Stimulated activated naive CD8-positive, alpha-beta T cell treated with anti-CD3 and anti-CD28 coated beads, Interleukin-15, Interleukin-2, amounts not matched to agents 100 U/mL and 50 U/mL, for 24 hours (primary cell): Measurements from ENCODE around the gene WNK2.

Experiments
- ATAC-seq: fragments of 150-1000 bp; cut with Tn5 transposase; one replicate; pipeline ENCODE4 v1.10.0; 2021
- DNase-seq: peaks from one replicate; pipeline ENCODE4 v3.0.0; 2021

WNK2 gene

DNA sequence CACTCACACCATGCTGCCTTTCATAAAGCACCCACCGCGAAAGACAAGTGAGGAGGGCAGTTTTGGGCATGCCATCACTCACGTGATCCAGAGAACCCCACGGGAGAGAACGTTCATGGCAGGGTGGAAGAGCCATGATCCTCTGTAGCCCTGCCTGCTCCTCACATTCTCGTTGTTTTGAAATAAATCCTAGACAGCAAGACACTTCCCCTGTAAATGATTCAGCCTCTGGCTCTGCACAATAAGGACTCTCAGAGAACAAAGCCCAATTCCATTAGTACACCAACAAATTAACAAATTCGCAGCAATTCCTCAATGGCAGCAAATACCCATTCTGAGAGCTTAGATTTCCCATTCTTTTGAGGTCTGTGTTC, 71.5 kb downstream of the WNK2 start:
- DNase-seq (no peak), ATAC-seq (no peak)

DNA sequence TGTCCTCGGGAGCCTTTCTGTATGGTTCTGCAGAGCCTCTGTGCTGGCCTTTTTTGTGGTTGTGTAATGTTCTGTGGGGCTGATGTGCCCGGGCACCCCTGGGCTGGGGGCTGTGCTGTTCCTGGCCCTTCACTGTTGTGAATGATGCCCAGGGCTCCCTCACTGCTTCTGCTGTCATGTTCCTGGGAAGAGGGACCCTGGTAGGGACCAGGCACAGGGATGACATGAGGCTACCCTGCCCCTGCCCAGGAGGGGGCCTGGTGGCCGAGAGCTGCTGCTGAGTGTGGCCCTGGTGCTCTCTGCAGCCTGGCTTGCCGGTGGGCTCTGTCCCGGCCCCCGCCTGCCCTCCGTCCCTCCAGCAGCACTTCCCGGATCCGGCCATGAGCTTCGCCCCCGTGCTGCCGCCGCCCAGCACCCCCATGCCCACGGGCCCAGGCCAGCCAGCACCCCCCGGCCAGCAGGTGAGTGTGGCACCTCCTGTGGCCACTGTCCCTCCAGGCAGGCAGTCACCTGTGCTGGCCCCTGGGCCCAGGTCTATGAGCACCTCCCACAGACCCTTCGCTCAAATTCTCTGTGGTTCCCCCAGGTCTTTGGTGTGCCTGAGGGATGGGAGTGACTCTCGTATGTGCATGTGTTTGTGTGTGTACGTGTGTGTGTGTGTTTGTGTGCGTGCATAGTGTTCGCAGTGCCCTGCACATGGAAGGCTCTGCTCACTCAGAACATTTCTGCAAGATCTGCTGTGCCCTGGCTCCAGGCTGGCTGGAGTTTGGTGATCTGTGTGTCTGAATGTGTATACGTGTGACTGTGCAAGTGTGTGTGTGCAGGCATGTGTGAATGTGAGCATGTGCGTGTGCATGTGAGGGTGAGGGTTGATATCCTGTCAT, 72.3 kb downstream of the WNK2 start:
- peak; percentile 1 for DNase-seq
- ATAC-seq, result peak; percentile 20

DNA sequence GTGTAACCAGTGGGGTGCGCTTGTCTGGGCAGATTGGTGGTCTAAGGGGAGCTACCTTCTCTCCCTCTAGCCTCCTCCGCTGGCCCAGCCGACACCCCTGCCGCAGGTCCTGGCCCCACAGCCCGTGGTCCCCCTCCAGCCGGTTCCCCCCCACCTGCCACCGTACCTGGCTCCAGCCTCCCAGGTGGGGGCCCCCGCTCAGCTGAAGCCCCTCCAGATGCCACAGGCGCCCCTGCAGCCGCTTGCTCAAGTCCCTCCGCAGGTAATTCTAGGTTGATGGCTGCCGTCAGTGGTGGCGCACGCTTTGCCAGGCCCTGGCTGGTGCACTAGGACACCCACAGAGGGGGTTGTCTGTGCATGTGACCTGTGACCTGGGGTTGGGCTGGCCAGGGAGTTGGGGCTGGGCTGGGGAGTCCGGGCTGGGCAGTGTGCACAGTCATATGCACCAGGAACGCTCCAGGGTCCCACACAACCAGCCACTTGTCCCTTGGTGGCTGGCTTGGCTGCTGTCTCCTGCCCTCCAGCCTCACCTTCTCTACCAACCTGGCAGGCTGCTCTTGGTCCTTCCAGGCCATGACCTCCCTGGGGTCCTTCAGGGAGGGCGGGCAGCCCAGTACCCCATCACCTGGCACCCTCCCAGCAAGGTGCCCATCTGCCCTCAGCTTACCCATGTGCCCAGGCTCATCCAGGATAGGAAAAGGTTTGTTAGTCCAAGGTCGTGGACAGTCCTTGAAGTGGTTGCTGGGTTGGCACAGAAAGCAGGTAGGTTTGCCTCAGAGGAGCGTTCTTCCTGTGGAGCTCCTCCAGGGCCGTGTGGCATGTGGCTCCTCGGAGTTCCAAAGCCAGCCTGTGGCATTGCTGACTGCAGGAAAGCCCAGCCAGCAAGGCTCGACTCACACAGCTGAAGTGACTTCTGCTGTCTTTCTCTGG, 73.2 kb downstream of the WNK2 start:
- no peak for ATAC-seq
- no peak for DNase-seq

DNA sequence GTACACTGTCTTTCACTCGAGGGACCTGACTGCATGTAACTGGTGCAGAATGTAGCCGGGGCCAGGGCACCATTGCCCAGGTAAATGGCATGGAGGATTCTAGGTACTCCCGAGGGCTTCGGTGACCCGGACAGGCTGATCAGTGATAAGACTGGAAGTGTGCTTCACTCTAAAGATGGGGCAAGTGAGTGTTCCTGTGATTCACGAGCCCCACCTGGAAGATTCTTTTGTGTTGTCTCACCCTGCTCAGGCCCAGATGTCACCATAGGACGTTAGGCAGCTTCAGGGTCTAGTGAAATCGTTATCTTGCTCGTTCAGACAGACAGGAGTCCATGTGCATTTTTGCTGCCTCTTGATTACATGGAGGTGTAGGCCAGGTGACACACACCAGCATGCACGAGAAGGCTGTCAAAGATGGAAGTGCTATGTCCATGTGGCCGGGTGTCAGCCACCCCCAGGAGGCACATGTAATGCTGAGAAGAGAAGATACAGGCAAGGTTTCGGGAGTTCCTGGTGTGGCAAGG, 73.9 kb downstream of the WNK2 start:
- DNase-seq, result no peak
- no peak for ATAC-seq

DNA sequence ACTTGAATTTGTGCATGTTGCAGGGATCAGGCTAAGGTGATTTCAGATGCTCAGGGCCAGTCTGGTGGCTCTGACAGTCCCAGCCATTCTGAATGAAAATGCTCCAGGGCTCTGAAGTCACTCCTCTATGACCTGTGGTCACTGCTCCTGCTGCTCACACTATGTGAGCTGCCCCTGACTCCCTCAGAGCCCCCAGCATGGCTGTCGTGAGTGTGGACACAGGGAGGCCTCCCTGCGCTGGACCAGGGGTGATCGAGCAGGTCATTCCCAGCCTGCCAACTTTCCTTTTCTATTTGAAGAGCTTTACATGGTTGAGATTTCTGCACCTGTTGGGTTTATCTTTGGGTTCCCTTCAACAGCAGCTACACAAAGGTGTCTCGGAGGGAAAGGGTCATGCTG, 74.5 kb downstream of the WNK2 start:
- no peak for ATAC-seq

DNA sequence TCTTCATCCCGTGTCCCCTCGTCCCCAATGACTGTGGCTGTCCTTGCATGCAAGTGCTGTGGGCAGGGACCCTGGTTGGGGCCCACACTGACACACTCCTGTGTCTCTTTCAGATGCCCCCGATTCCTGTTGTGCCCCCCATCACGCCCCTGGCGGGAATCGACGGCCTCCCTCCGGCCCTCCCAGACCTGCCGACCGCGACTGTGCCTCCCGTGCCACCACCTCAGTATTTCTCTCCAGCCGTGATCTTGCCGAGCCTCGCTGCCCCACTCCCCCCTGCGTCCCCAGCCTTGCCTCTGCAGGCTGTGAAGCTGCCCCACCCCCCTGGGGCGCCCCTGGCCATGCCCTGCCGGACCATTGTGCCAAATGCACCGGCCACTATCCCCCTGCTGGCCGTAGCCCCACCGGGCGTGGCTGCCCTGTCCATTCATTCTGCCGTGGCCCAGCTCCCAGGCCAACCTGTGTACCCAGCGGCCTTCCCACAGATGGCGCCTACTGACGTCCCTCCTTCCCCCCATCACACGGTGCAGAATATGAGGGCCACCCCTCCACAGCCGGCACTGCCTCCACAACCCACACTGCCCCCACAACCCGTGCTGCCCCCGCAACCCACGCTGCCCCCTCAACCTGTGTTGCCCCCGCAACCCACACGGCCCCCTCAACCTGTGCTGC, 75.0 kb downstream of the WNK2 start:
- ATAC-seq (no peak), DNase-seq (no peak)

More for the DNA sequence above, 74.5 kb downstream of the WNK2 start:
- DNase-seq, result no peak

DNA sequence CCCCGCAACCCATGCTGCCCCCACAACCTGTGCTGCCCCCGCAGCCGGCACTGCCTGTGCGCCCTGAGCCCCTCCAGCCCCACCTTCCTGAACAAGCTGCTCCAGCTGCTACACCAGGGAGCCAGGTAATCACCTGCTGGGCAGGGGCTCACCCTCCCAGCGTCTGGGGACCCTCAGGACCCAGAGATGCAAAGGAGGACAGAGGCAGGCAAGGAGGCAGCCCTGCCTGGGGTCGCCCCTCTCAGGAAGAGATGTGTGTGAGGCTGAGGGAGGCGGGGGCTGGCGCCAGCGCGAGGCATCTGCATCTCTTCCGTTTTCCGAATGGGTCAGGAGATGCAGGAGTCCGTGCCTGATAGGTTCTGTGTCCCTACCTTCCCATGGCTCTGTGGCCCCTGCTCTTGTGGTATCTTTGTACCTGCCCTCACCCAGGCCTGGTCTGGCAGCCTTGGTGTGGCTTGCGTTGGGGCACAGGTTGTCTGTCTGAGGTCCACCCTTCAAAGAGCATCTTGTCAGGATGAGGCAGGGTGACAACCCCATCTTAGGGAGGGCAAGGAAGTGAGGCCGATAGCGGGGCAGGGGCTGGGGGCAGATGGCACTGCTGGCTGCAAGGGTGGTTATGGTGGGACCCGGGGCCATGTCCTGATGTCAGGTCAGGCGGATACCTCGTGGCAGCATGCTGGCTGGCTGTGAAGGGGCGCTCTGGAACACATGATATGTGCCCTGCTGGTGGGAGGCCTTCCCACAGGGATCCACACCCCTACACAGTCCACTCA, 75.7 kb downstream of the WNK2 start:
- ATAC-seq (no peak), DNase-seq (no peak)

DNA sequence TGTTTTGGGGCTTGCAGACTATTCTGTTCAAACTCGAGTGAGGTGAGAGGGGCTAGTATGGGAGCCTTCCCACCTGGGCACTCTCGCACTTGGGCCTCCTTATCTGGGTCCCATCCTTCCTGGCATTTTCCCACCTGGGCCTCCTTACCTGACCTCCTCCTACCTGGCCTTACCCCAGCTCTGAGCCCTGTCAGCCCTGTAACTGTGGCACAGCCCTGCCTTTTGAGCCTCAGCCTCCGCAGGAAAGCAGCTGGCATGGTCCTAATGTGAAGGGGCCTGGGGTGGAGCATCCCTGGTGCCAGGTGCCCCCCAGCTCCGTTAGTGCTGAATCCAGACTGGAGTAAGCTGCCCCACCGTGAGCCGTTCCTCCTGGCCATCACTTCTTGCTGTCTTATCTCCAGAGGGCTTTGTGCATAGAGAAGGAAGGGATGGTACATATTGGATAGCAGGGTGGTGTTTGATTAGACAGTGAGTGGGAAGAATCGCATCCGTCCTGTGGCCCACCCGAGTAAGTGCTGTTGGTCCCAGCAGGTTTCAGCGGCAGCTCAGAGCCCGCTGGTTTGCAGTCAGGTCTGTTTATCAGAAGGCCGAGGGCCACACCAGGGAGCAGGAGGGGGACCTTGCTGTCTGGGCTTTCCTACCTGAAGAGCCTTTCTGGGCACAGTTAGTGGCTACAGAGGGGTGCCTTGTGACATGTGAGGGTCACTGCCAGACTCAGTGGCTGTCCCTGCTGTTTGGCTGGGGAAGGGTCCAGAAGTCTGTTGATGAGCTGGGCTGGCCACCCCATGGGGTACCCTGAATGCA, 76.5 kb downstream of the WNK2 start:
- ATAC-seq (no peak), DNase-seq (no peak)

DNA sequence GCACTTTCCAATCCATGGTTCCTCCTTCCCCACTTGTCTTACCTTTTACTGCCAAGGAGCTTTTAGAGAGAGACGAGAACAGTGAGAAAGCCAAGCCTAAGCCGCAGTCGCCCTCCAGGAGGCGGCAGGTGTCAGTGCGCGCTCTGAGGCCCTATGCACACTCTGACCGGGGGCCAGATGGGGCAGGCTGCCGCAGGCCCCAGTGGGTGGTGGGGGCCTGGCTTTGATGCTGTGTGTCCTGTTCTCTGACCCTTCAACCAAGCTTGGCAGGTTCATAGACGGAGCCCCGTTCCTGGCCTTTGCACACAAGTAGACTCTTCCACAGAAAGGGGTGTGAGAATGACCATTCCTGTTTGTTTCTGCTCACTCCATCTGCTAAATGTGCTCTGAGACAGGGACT, 77.3 kb downstream of the WNK2 start:
- DNase-seq, result no peak
- ATAC-seq, result no peak

DNA sequence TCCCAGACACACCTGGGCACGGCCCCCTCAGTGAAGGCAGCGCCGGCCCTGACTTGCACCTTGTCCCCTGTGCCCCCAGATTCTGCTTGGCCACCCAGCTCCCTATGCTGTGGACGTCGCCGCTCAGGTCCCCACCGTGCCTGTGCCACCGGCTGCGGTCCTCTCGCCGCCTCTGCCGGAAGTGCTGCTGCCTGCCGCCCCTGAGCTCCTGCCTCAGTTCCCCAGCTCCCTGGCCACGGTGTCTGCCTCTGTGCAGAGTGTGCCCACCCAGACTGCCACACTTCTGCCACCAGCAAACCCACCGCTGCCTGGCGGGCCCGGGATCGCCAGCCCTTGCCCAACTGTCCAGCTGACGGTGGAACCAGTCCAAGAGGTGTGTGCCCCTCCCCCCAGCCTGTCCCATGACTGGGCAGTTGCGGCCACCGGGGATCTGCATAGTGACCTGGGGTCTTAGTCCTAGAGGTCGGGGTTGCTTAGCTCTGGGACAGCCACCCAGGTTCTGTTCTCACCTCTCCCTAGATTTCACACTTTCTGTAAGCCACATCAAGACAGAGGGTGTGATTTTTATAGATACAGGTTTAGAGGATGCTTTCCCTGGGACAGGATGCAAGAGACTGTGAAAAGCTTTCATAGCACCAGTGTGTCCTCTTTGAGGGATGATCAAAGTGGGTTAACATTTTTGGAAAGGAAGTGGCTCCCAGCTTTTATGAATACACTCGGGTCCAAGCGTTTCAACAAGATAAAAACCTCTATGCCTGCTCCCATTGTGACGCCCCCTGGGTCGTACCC, 78.0 kb downstream of the WNK2 start:
- no peak for DNase-seq
- ATAC-seq, result no peak

DNA sequence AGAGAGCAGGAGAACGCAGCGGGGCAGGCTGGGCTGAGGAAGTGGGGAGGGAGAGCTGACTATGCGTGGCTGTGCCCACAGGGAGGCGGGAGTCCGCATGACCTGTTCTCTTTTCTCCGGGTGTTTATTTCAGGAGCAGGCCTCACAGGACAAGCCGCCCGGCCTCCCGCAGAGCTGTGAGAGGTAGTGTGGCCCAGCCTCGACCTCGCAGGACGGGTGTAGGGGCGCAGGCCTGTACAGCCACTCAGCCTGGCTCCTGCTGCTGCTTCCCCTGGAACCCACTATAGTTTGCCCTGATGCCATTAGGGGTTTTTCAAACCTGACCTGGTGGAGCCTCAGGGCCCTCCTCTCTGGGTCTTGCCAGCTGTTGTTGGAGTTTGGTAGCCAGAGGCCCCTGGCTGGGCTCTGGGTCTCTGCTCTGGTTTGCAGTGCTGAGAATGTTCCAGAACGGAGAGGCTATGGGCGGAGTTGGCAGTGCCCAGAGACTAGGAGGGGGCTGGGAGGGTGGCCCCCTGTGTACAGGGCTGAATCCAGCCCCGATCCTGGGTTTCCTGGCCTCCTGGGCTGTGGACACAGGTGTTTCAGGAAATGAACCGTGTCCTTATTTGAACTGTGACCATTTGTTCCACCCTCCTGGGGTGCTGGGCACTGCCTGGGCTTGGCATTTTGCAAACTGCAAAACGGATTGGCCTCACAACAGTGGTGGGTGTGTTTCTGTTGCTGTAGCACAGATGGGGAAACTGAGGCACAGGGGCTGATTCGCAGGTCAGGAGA, 78.8 kb downstream of the WNK2 start:
- ATAC-seq, result no peak

DNA sequence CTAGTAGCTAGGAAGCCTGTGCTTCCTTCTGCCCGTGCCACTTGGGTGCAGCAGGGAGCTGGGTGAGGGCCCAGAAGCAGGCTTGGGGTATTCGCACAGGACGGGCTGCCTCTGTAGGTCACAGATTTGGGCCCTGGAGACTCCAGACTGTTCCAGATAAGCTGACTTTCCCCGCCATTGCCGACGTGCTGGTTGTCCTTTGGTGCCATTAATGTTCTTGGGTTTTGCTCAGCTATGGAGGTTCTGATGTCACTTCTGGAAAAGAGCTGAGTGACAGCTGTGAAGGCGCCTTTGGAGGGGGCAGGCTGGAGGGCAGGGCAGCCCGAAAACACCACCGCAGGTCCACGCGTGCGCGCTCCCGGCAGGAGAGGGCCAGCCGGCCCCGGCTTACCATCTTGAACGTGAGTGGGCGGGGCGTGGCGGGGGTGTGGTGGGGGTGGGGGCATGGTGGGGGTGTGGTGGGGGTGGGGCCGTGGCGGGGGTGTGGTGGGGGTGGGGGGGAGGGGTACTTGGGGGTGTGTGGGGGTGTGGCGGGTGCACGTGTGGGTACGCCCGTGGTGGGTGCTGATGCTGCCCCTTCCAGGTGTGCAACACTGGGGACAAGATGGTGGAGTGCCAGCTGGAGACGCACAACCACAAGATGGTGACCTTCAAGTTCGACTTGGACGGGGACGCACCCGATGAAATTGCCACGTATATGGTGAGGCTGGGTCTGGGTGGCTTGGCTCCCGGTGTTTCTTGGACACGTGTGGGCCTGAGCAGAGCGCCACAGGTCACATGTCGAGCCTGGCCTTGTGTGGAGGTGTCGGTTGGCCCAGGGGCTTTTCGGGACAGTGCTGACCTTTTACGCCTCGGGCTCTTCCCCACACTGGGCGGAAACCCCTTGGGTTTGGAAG, 79.6 kb downstream of the WNK2 start:
- DNase-seq (no peak), ATAC-seq (no peak)

More for the DNA sequence above, 78.8 kb downstream of the WNK2 start:
- no peak for DNase-seq

DNA sequence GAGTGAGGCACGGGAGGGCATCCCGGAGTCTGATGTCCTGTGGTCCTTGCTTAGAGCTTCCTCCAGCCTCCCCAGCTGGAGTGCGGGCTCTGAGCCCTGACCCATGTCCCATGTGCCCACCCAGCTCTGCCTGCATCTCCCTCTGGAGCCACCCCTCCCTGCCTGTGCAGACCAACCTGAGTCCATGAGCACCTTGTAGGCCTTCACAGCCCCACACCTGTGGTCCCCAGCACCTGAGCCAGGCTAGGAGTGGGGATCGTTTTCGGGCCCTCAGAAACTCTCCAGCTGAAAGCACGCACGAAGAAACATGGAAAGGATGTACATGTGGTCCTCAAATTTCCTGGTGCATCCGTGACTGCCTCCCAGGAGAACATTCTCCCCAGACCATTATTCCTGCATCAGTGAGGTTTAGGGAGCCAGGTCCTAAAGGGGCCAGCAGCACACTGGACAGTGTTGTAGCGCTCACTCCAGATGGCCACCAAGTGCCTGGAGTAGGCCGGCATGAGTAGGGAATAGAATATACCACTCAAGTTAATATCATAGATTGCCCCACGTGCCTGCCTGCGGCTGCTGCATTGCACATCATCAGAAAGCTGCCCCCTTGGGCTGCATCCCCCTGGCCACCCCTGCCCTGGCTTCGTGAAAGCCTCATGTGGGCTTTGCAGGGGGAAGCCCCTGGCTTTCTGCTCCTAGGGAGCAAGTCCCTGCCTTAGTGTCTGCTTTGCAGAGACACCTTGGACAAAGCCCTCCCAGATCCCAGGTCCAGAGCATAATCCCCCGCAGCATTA, 80.6 kb downstream of the WNK2 start:
- DNase-seq, result no peak
- ATAC-seq, result no peak

DNA sequence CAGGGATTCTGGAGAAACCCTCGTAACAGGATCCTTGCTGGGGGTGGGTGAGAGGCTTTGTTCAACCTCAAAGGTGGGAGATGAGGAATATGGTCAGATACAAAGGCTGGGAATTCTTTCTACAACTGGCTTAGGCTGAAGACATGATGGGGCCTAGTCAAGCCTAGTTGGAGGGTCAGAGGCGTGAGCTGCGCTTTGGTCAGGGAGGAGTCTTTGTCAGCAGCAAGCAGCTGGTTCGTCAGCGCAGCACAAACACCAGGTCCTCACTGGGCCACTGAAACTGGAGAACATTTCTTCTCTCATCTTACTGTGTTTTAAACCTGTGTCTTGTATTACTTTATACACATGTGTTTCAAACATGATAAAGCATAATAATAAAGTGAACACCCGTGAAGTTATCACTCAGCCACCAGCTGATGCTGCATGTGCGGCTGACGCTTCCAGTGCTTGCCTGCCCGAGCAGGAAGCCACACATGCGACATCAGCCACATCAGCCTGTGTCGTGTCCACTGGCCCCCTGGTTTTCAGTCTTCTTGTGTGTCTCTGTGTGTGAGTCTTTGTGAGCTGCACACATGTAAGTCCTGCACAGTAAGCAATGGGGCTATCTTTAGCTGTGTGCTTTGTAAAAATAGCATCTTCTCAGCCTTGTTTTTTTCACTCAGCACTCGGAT, 81.5 kb downstream of the WNK2 start:
- ATAC-seq, result no peak
- DNase-seq, result no peak

DNA sequence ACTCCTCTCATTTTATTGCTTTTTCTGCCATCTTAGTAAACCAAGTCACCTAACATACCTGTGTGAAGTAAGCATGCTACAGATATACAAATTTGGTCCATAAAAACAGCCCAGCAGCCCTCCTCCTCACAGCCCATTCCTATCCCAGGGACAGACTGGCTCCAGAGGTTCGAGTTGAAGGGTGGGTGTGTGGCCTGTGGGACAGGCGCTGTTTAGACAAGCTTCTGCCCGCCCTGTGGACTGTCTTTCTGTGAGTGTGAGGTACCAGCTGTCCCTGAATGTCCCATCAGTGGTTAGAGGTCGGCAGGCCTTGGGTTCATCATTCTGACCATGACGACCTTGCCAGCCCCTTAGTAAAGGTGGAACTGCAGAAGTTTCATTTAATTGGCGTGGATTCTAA, 82.0 kb downstream of the WNK2 start:
- no peak for DNase-seq
- ATAC-seq, result no peak

DNA sequence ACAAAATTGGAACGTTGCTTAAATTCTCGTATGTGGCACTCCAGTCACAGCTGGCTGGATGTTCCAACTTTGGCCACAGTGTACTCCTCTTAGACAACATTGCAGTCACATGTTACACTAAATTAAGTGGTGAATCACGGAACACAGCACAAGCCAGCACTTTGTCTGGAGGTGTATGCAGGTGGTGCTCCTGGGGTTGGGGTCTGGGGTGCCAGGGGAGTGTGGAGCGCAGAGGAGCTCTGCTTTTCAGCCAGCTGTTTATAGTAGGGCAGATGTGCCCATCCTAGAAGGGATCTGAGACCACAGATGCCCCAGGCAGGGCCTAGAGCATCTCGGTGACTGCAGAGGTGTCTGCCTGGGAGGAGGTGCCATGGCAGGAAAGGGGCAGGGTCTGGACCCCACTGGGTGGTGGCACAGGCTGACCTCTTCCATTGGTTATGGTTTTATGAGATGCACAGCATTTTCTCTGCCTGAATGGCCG, 82.6 kb downstream of the WNK2 start:
- peak; percentile 1 for DNase-seq
- ATAC-seq, result no peak
